Measurements from ENCODE around the gene RHNO1.

Gene RHNO1

GRCh38 chr12:2893007-2893406 lies 16.0 kb downstream of the RHNO1 start:
- Histone ChIP-seq H3K9me3 (ENCODE audit: control insufficient read depth, insufficient read depth, low read length) (no peaks in the 10 kb centered on the region), H3K4me3 (ENCODE audit: low read length) (no peak overlapping the region), H3K9me2 (replicated peaks; ENCODE audit: control insufficient read depth, low read length) (no peaks in the 10 kb centered on the region), H3K4me2 (ENCODE audit: low read length) (no peak overlapping the region), H3K4me1 (ENCODE audit: control insufficient read depth, low read length) (peaks cover 16% of the 10 kb centered on the region), H3K79me2 (ENCODE audit: control insufficient read depth, low read length) (peaks cover 27% of the 10 kb centered on the region), H3K36me3 (ENCODE audit: control insufficient read depth, low read length) (peaks cover 12% of the 10 kb centered on the region), H4K20me1 (ENCODE audit: control insufficient read depth, insufficient read depth, low read depth, low read length) (no peaks in the 10 kb centered on the region), H3F3A (ENCODE audit: control insufficient read depth, insufficient read depth) (peaks cover 12% of the 10 kb centered on the region; the same call in 1 of the 2 replicates), H3K27me3 (ENCODE audit: control insufficient read depth, low read length) (no peaks in the 10 kb centered on the region), H3K27ac (ENCODE audit: low read depth, low read length) (no peak overlapping the region)
- TF ChIP-seq CTCF (IDR thresholded peaks at IDR 0.05; ENCODE audit: low read depth, low read length, poor library complexity, severe bottlenecking) (no peak), EZH2phosphoT487 (IDR thresholded peaks at IDR 0.05; ENCODE audit: borderline replicate concordance, low read length) (no peak)

- H3K9me3 ChIP-seq (ENCODE audit: control insufficient read depth, insufficient read depth, low read length), result no peaks in the 10 kb centered on the region
- H3K9me2 ChIP-seq (replicated peaks; ENCODE audit: control insufficient read depth, low read length), result no peaks in the 10 kb centered on the region
- H3K36me3 ChIP-seq (ENCODE audit: control insufficient read depth, low read length), result no peaks in the 10 kb centered on the region
- no peaks in the 10 kb centered on the region for H4K20me1 ChIP-seq (ENCODE audit: control insufficient read depth, insufficient read depth, low read depth, low read length)
- TF ChIP-seq EZH2phosphoT487 (IDR thresholded peaks at IDR 0.05; ENCODE audit: borderline replicate concordance, low read length), result no peak
- no peak for TF ChIP-seq CTCF (IDR thresholded peaks at IDR 0.05; ENCODE audit: low read depth, low read length, poor library complexity, severe bottlenecking)
- peaks cover 13% of the 10 kb centered on the region for H3K4me1 ChIP-seq (ENCODE audit: control insufficient read depth, low read length)
- H3F3A ChIP-seq (ENCODE audit: control insufficient read depth, insufficient read depth), result peaks cover 3% of the 10 kb centered on the region; the same call in 1 of the 2 replicates
- no peaks in the 10 kb centered on the region for H3K27me3 ChIP-seq (ENCODE audit: control insufficient read depth, low read length)
- no peak overlapping the region for H3K27ac ChIP-seq (ENCODE audit: low read depth, low read length)
- peaks cover 27% of the 10 kb centered on the region for H3K79me2 ChIP-seq (ENCODE audit: control insufficient read depth, low read length)
- no peak overlapping the region for H3K4me2 ChIP-seq (ENCODE audit: low read length)
- no peak overlapping the region for H3K4me3 ChIP-seq (ENCODE audit: low read length)
These were observed 18.0 kb downstream of the RHNO1 start for GRCh38 chr12:2895051-2895451.

GRCh38 chr12:2895511-2895910 lies 18.5 kb downstream of the RHNO1 start:
- TF ChIP-seq CTCF (IDR thresholded peaks at IDR 0.05; ENCODE audit: low read depth, low read length, poor library complexity, severe bottlenecking) (no peak), EZH2phosphoT487 (IDR thresholded peaks at IDR 0.05; ENCODE audit: borderline replicate concordance, low read length) (no peak)
- peaks cover 27% of the 10 kb centered on the region for H3K79me2 ChIP-seq (ENCODE audit: control insufficient read depth, low read length)
- no peaks in the 10 kb centered on the region for H3K9me3 ChIP-seq (ENCODE audit: control insufficient read depth, insufficient read depth, low read length)
- H3K9me2 ChIP-seq (replicated peaks; ENCODE audit: control insufficient read depth, low read length), result no peaks in the 10 kb centered on the region
- no peaks in the 10 kb centered on the region for H3K27me3 ChIP-seq (ENCODE audit: control insufficient read depth, low read length)
- H3K4me1 ChIP-seq (ENCODE audit: control insufficient read depth, low read length), result peaks cover 9% of the 10 kb centered on the region
- H3K36me3 ChIP-seq (ENCODE audit: control insufficient read depth, low read length), result no peaks in the 10 kb centered on the region
- no peaks in the 10 kb centered on the region for H4K20me1 ChIP-seq (ENCODE audit: control insufficient read depth, insufficient read depth, low read depth, low read length)
- H3K4me2 ChIP-seq (ENCODE audit: low read length), result no peak overlapping the region
- no peak overlapping the region for H3K4me3 ChIP-seq (ENCODE audit: low read length)
- no peak overlapping the region for H3K27ac ChIP-seq (ENCODE audit: low read depth, low read length)
- H3F3A ChIP-seq (ENCODE audit: control insufficient read depth, insufficient read depth), result peaks cover 3% of the 10 kb centered on the region; the same call in 1 of the 2 replicates
